ENCODE results near the gene OR4N2.
"Not testable (repeated sequence)": the region's sequence is repeated elsewhere in the genome, so short reads cannot be mapped to it uniquely, and the experiment has no call there.

OR4N2 gene

DNA sequence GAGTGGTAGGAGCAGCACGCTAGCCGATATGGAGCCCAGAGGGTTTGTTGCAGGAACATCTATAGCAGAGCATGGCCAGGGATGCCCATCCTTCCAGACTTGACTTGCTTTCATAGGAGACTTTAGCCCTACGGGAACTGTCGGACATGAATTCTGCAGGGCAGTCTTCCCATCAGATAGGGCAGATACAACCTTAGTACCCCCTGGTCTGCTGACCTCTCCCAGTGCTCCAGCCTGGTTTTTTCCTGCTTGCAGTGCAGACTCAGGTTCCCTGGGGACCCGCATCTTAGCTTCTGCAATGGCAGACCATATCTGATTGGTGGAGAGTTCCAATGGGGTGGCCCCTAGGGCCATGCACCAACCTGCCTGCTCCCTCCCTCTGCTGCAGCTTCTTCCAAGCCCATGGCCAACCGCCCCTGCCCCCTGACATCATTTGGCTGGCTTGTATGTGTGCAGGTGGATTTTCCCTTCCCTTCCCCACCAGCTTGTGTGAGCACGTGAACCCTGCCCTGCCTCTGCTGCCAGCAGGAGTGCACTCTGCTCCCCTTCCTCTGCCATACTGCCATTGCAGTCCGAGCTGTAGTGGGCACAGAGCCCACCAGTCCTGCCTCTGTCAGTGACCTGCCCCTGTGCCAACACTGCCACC, 30.8 kb downstream of the OR4N2 start:
- in situ Hi-C loops (cut with MboI; ENCODE audit: low sequenced_read_pairs) = not testable (repeated sequence)

GRCh38 chr14:19838433-19838832, 34.9 kb downstream of the OR4N2 start:
- in situ Hi-C loops (cut with MboI; ENCODE audit: low sequenced_read_pairs) = no loop called here

- in situ Hi-C loops (cut with MboI; ENCODE audit: low sequenced_read_pairs) = no loop called here
These were observed 47.8 kb downstream of the OR4N2 start for GRCh38 chr14:19851365-19851764.

GRCh38 chr14:19866061-19866669, 62.6 kb downstream of the OR4N2 start:
- in situ Hi-C loops (cut with MboI; ENCODE audit: low sequenced_read_pairs) = not testable (repeated sequence)

DNA sequence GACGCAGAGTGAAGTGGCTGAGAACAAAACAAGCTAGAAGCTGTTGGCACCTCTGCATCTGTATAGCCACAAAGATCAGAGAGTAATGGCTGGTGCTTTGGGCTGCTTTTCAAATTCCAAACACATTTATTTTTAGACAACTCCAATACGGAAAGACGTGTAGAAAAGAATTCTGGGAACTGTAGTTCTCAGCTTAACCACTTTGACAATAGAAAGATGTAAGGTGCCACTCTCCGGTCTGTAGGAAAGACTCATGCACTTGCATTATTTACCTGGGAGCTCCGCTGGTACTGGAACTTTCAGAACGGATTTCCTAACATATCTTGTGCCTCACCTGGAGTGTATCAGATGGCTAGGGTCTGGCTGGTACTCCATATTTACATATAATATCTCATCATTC, 69.6 kb downstream of the OR4N2 start:
- in situ Hi-C loops (cut with MboI; ENCODE audit: low sequenced_read_pairs) = no loop called here

GRCh38 chr14:19874842-19875241, 71.3 kb downstream of the OR4N2 start, which contains the start of gene OR4K2:
Gene OR4K2, plus strand, starts transcription at chr14:19875142. Its CDS starts 1,126 bp downstream, at chr14:19876268.
- in situ Hi-C loops (cut with MboI; ENCODE audit: low sequenced_read_pairs) = no loop called here

DNA sequence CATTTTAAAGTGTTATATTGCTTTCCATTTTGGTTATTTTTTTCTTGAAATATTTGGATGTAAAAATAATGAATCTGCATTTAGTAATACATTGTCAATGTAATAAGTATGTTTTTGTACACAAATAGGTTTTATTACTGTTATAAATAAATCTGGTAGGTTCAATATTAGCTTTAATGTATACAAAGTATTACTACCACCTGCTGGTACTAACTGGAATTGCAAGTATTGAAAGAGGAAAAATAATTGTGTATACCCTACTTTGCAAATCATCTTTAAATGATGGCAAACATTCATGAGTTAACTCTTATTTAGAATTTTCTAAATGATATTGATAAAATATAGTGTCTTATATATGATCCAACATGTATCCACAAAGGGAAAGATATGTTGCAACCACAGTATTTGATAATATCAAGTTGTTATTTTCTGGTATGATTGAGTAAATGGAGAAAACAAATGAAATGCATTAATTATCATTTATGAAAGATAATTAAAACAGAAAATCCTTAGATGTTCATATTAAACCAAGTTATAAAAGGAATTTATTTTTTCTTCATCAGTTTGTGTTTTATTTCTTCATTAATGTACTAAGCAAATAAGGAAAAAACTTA, 74.6 kb downstream of the OR4N2 start:
- in situ Hi-C loops (cut with MboI; ENCODE audit: low sequenced_read_pairs) = no loop called here

Measured in hTERT RPE-1 (cell line).